Ovary (tissue), 3 donors: ENCODE measurements around the gene CYP2W1.

Experiments used
- CTCF ChIP-seq, 3 donors: fragments of 450-650 bp in 2 of 3; fragments of 200-600 bp in 1 of 3; IDR thresholded peaks; one replicate each; pipeline versions ENCODE4 v1.5.1 to v1.8.0; 2016 to 2022; ENCODE audit warnings: antibody characterized with exemption in 3 of 3, mild to moderate bottlenecking in 1 of 3
- EP300 ChIP-seq: sonication (generic); formaldehyde crosslinking; IDR thresholded peaks from one replicate; pipeline ENCODE4 v1.6.1; 2017; ENCODE audit warnings: antibody characterized with exemption
- donor health status: DM: no; HTN: no; CAD: no.

- TF ChIP-seq CTCF (IDR thresholded peaks at IDR 0.05) (no peak), EP300 (no peak)
Observed at GRCh38 chr7:974172-974571, 8.8 kb upstream of the CYP2W1 start.
